ENCODE measurements around the gene TMX1. TPM values are rescaled to one million over a fixed set of nuclear protein-coding genes. Genes with fewer than 3 reads are reported as not detected.

Gene TMX1
- total RNA-seq, 1 experiment from 2014 or later = 46.2 TPM

DNA sequence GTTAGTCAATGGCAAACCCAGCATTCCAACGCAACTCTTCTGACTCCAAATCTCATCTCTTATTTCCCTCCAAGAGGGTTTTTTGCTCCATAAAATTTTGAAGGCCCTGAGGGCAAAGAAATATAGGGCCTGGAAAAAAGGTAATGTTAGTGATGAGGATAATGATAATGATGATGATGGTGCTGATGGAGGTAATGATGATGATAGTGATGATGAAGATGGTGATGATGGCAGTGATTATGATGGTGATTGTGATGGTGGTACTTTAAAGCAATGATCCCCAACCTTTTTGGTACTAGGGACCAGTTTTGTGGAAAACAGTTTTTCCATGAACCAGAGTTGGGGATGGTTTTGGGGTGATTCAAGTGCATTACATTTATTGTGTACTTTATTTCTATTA lies 50.1 kb downstream of the TMX1 start (continued):
- no peak for TF ChIP-seq MAX (IDR thresholded peaks at IDR 0.05)
- no peak for TF ChIP-seq CEBPB (IDR thresholded peaks at IDR 0.05; ENCODE audit: low read depth)
- no peak for TF ChIP-seq TCF7L2 (IDR thresholded peaks at IDR 0.05; ENCODE audit: borderline replicate concordance, extremely low read depth, insufficient read depth, insufficient read length)

GRCh38 chr14:51291016-51291415 lies 51.0 kb downstream of the TMX1 start:
- ChIA-PET POLR2A (no interaction called here), CTCF (no interaction called here), RAD21 (ENCODE audit: low non-redundant PET in 1 of 2, low total read pairs in 2 of 2, uncharacterized antibody in 2 of 2, unreplicated experiment in 2 of 2) (interaction anchor here in 1 of 2 experiments (0.6 kb wide), 1 partner anchor 362 kb away, joined by 3 read pairs; no protein-coding TSS in a partner anchor)
- TF ChIP-seq SRF (IDR thresholded peaks at IDR 0.05; ENCODE audit: low read depth) (no peak), ZBTB33 (IDR thresholded peaks at IDR 0.05; ENCODE audit: extremely low read depth, insufficient replicate concordance, low read length) (no peak), CEBPB (IDR thresholded peaks at IDR 0.05; ENCODE audit: low read depth) (no peak), CTCF (IDR thresholded peaks at IDR 0.05 in 2 of 3, conservative IDR thresholded peaks at IDR 0.05 in 1 of 3; ENCODE audit: borderline replicate concordance in 1 of 3, insufficient read depth in 1 of 3, low read depth in 2 of 3, low read length in 2 of 3) (no peak), ZFX (IDR thresholded peaks at IDR 0.05) (no peak), EZH2phosphoT487 (IDR thresholded peaks at IDR 0.05; ENCODE audit: borderline replicate concordance) (no peak), TCF7L2 (IDR thresholded peaks at IDR 0.05; ENCODE audit: borderline replicate concordance, extremely low read depth, insufficient read depth, insufficient read length) (no peak), CBX3 (IDR thresholded peaks at IDR 0.05; ENCODE audit: low read depth) (no peak), FOSL1 (IDR thresholded peaks at IDR 0.05; ENCODE audit: low read depth) (no peak), SP1 (IDR thresholded peaks at IDR 0.05; ENCODE audit: low read depth) (no peak)
- TF ChIP-seq, protein P1, sequence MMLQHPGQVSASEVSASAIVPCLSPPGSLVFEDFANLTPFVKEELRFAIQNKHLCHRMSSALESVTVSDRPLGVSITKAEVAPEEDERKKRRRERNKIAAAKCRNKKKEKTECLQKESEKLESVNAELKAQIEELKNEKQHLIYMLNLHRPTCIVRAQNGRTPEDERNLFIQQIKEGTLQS (IDR thresholded peaks at IDR 0.05) = no peak
- no TSS peak for BruUV-seq (replicated peaks)
- Histone ChIP-seq H3K9ac (ENCODE audit: low read length) (no peak overlapping the region), H4K20me1 (ENCODE audit: insufficient read depth) (0 out of 2 replicates have a peak, but pooled peaks cover 3% of the 10 kb centered on the region), H3K36me3 (ENCODE audit: control insufficient read depth in 1 of 2, insufficient read depth in 2 of 2, low read length in 2 of 2) (peaks cover 2 to 14% of the 10 kb centered on the region in 2 experiments; a peak in 2 of 4 replicates), H3K9me2 (ENCODE audit: insufficient read depth) (no peaks in the 10 kb centered on the region), H3K79me2 (ENCODE audit: insufficient read depth, low read length) (0 out of 2 replicates have a peak, but pooled peaks cover 5% of the 10 kb centered on the region), H3K27ac (ENCODE audit: low read depth, low read length) (no peak overlapping the region), H3K9me3 (ENCODE audit: control insufficient read depth in 1 of 2, insufficient read depth in 1 of 2, low read depth in 1 of 2, low read length in 2 of 2) (no peaks in the 10 kb centered on the region), H2AFZ (ENCODE audit: low read depth, low read length, poor library complexity, severe bottlenecking) (no peak overlapping the region), H3K4me3 (replicated peaks in 1 of 2; ENCODE audit: low read depth in 1 of 2, low read length in 2 of 2) (no peak overlapping the region), H3K4me1 (ENCODE audit: control insufficient read depth in 1 of 2, insufficient read depth in 2 of 2, low read length in 2 of 2) (no peaks in the 10 kb centered on the region), H3K4me2 (ENCODE audit: low read length) (no peak overlapping the region), H3K27me3 (ENCODE audit: insufficient read depth, low read length) (no peaks in the 10 kb centered on the region)
- ATAC-seq = no peak
- intact Hi-C loops (cut with micrococcal nuclease) = no loop called here
- DNase-seq (ENCODE audit: low read depth, low spot score) = no peak
